HEK293 (cell line): ENCODE measurements around the gene USP16.

ENCODE experiments used
- CTCF ChIA-PET: fragments of 350-600 bp; formaldehyde crosslinking; extraction: SDS; loops from one replicate; lab custom pipeline; 2021; ENCODE audit warnings: antibody characterized with exemption; lab: Yijun Ruan, JAX
- POLR2A ChIA-PET: fragments of 300-600 bp; formaldehyde crosslinking; extraction: SDS; loops from one replicate; lab custom pipeline; 2020; ENCODE audit warnings: antibody characterized with exemption, inconsistent platforms; lab: Yijun Ruan, JAX
- H3K27ac ChIP-seq: fragments of 200-500 bp; sonication (Bioruptor generic); 2 replicates; pipeline ENCODE4 v1.5.1; 2014; ENCODE audit warnings: low read depth, low read length, control low read depth, inconsistent platforms; ENCODE audit errors: extremely low read depth
- H3K36me3 ChIP-seq, 2 experiments: fragments of 200-500 bp in 1 of 2; sonication (Bioruptor generic) in 1 of 2; 1 replicate in 1 of 2; 2 replicates in 1 of 2; pipeline ENCODE4 v1.5.1; 2014 to 2017; ENCODE audit warnings: inconsistent platforms in 2 of 2, low read length in 2 of 2; ENCODE audit not compliant: control insufficient read depth in 2 of 2, insufficient read depth in 1 of 2
- H3K4me1 ChIP-seq: fragments of 200-500 bp; sonication (Bioruptor generic); 2 replicates; pipeline ENCODE4 v1.5.1; 2014; ENCODE audit warnings: mild to moderate bottlenecking, low read length, inconsistent platforms; ENCODE audit not compliant: control insufficient read depth, insufficient read depth
- H3K4me3 ChIP-seq: 2 replicates; pipeline ENCODE4 v1.5.1; 2011; ENCODE audit warnings: low read depth, mild to moderate bottlenecking, control low read depth, low read length, moderate library complexity
- H3K9me3 ChIP-seq: fragments of 200-500 bp; sonication (Bioruptor generic); 2 replicates; pipeline ENCODE4 v1.5.1; 2014; ENCODE audit warnings: low read depth, low read length, inconsistent platforms; ENCODE audit not compliant: control insufficient read depth, insufficient read depth
- GLI2 ChIP-seq: fragments of 450-650 bp; formaldehyde crosslinking; IDR thresholded peaks from 2 replicates; pipeline ENCODE4; 2017; ENCODE audit warnings: missing biosample characterization, missing genetic modification characterization, low read depth, borderline replicate concordance
- HOXD13 ChIP-seq: sonication (generic); formaldehyde crosslinking; IDR thresholded peaks from 2 replicates; pipeline ENCODE4 v1.8.0; 2022; ENCODE audit warnings: missing genetic modification reagents, borderline replicate concordance
- KLF1 ChIP-seq: fragments of 450-650 bp; formaldehyde crosslinking; IDR thresholded peaks from 2 replicates; pipeline ENCODE4 v1.5.1; 2016; ENCODE audit warnings: missing biosample characterization, missing genetic modification characterization
- SALL2 ChIP-seq: fragments of 450-650 bp; formaldehyde crosslinking; IDR thresholded peaks from 2 replicates; pipeline ENCODE4 v1.5.0; 2017; ENCODE audit warnings: missing biosample characterization, mild to moderate bottlenecking, missing genetic modification characterization, borderline replicate concordance
- SCRT2 ChIP-seq: fragments of 450-650 bp; formaldehyde crosslinking; IDR thresholded peaks from 2 replicates; pipeline ENCODE4 v1.5.1; 2016; ENCODE audit warnings: missing biosample characterization, missing genetic modification characterization
- SP3 ChIP-seq: fragments of 450-650 bp; formaldehyde crosslinking; IDR thresholded peaks from 2 replicates; pipeline ENCODE4 v1.5.1; 2016; ENCODE audit warnings: missing biosample characterization, missing genetic modification characterization
- ZBTB21 ChIP-seq: fragments of 450-650 bp; formaldehyde crosslinking; IDR thresholded peaks from 2 replicates; pipeline ENCODE4 v1.5.1; 2017; ENCODE audit warnings: missing biosample characterization, missing genetic modification characterization
- ZBTB48 ChIP-seq: fragments of 450-650 bp; formaldehyde crosslinking; IDR thresholded peaks from 2 replicates; pipeline ENCODE4 v1.5.1; 2016; ENCODE audit warnings: missing biosample characterization, missing genetic modification characterization
- ZNF140 ChIP-seq: fragments of 450-650 bp; formaldehyde crosslinking; IDR thresholded peaks from 2 replicates; pipeline ENCODE4 v1.5.1; 2016; ENCODE audit warnings: missing biosample characterization, missing genetic modification characterization
- ZNF155 ChIP-seq: fragments of 450-650 bp; formaldehyde crosslinking; IDR thresholded peaks from 2 replicates; pipeline ENCODE4 v1.5.1; 2016; ENCODE audit warnings: missing biosample characterization, missing genetic modification characterization
- ZNF169 ChIP-seq: fragments of 450-650 bp; formaldehyde crosslinking; IDR thresholded peaks from 2 replicates; pipeline ENCODE4 v1.5.1; 2016; ENCODE audit warnings: missing biosample characterization, missing genetic modification characterization
- ZNF24 ChIP-seq: fragments of 450-650 bp; formaldehyde crosslinking; IDR thresholded peaks from 2 replicates; pipeline ENCODE4 v1.5.1; 2016; ENCODE audit warnings: missing biosample characterization, missing genetic modification characterization
- ZNF302 ChIP-seq: fragments of 450-650 bp; formaldehyde crosslinking; IDR thresholded peaks from 2 replicates; pipeline ENCODE4 v1.5.1; 2016; ENCODE audit warnings: missing biosample characterization, missing genetic modification characterization, low read depth
- ZNF366 ChIP-seq: fragments of 450-650 bp; formaldehyde crosslinking; conservative IDR thresholded peaks from 2 replicates; pipeline ENCODE4 v1.5.1; 2016; ENCODE audit warnings: missing biosample characterization, missing genetic modification characterization
- ZNF37A ChIP-seq: fragments of 450-650 bp; IDR thresholded peaks from 2 replicates; pipeline ENCODE4 v1.5.1; 2018; ENCODE audit warnings: missing biosample characterization, missing genetic modification characterization
- ZNF394 ChIP-seq: fragments of 450-650 bp; formaldehyde crosslinking; IDR thresholded peaks from 2 replicates; pipeline ENCODE4 v1.5.1; 2016; ENCODE audit warnings: missing biosample characterization, missing genetic modification characterization, mild to moderate bottlenecking, moderate library complexity, borderline replicate concordance
- ZNF473 ChIP-seq: fragments of 450-650 bp; formaldehyde crosslinking; IDR thresholded peaks from 2 replicates; pipeline ENCODE4 v1.5.1; 2017; ENCODE audit warnings: missing biosample characterization, missing genetic modification characterization
- ZNF521 ChIP-seq: fragments of 450-650 bp; formaldehyde crosslinking; IDR thresholded peaks from 2 replicates; pipeline ENCODE4 v1.5.1; 2017; ENCODE audit warnings: missing biosample characterization, mild to moderate bottlenecking, missing genetic modification characterization
- ZNF544 ChIP-seq: fragments of 450-650 bp; formaldehyde crosslinking; IDR thresholded peaks from 2 replicates; pipeline ENCODE4 v1.5.0; 2017; ENCODE audit warnings: missing biosample characterization, missing genetic modification characterization
- ZNF629 ChIP-seq: fragments of 450-650 bp; formaldehyde crosslinking; IDR thresholded peaks from 2 replicates; pipeline ENCODE4 v1.5.1; 2017; ENCODE audit warnings: missing biosample characterization, missing genetic modification characterization
- ZNF664 ChIP-seq: fragments of 450-650 bp; formaldehyde crosslinking; IDR thresholded peaks from 2 replicates; pipeline ENCODE4 v1.5.1; 2016; ENCODE audit warnings: missing biosample characterization, missing genetic modification characterization
- ZSCAN16 ChIP-seq: fragments of 450-650 bp; formaldehyde crosslinking; IDR thresholded peaks from 2 replicates; pipeline ENCODE4 v1.5.1; 2016; ENCODE audit warnings: missing biosample characterization, missing genetic modification characterization
- ZSCAN30 ChIP-seq: fragments of 450-650 bp; IDR thresholded peaks from 2 replicates; pipeline ENCODE4 v1.5.1; 2018; ENCODE audit warnings: missing biosample characterization, mild to moderate bottlenecking, missing genetic modification characterization, moderate library complexity
- TF ChIP-seq, protein P1 (sequence below): fragments of 450-650 bp; formaldehyde crosslinking; IDR thresholded peaks from 2 replicates; pipeline ENCODE4 v1.5.1; 2016; ENCODE audit warnings: missing biosample characterization, missing genetic modification characterization
- TF ChIP-seq, protein P2 (sequence below): fragments of 450-650 bp; formaldehyde crosslinking; IDR thresholded peaks from 2 replicates; pipeline ENCODE4 v1.5.1; 2016; ENCODE audit warnings: missing biosample characterization, missing genetic modification characterization
- TF ChIP-seq, protein P3 (sequence below): fragments of 450-650 bp; IDR thresholded peaks from 2 replicates; pipeline ENCODE4 v1.5.1; 2018; ENCODE audit warnings: missing biosample characterization, missing genetic modification characterization
- TF ChIP-seq, protein P4 (sequence below): fragments of 450-650 bp; formaldehyde crosslinking; conservative IDR thresholded peaks from 2 replicates; pipeline ENCODE4 v1.5.1; 2016; ENCODE audit warnings: low read depth, missing biosample characterization, missing genetic modification characterization
- TF ChIP-seq, protein P5 (sequence below): fragments of 450-650 bp; formaldehyde crosslinking; IDR thresholded peaks from 2 replicates; pipeline ENCODE4 v1.5.1; 2016; ENCODE audit warnings: missing biosample characterization, missing genetic modification characterization

The USP16 gene

DNA sequence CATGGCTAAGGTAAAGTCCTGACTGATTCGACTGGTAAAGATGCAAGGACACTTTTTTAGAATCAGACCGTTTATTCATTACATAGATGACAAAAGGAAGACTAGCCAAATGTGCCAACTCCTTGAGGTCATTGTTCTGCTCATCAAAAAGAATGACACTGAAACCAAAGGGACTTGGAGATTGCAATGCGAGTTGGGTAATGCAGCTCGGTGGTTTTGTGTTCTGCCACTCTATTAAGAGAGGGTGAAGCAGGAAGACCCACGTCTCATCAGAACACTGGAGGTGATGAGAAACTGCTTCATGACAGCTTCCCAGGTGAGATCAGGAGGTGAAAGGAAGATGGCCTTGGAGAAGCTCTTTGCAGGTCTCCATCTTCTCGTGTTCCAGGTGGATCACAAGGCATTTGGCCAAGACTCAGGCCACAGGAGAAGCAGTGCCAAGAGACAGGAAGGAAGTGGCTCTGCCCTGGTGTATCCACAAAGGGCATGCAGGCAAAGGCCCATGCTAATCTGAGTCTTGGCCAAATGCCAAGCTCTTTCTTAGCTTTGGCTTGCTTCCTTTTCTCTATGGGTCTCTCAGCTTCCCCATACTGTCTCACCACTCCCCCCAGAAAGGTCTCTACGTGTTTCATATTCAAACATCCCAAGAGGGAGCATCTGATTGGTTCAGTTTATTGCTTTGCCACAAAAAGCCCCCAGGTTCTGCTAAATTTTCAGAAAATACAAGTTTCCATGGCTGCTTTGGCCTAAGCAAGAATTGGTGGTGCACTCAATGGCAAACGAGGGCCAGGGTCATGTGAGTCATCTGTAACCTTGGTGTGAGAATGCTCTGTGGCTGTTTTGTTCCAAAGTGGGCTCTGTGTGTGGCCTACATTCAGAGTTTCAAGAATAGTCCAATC lies 54.6 kb downstream of the USP16 start:
- ChIA-PET POLR2A (interaction anchor here (0.6 to 1.0 kb wide), 2 partner anchors 26 to 120 kb away, joined by 3 read pairs; no protein-coding TSS in a partner anchor), CTCF (interaction anchor here (0.6 to 2.1 kb wide), 5 partner anchors 9 to 778 kb away, joined by 3 to 7 read pairs (median 3); no protein-coding TSS in a partner anchor)
- H3K4me1 ChIP-seq: peaks cover 10% of the 10 kb centered on the region; the same call in 1 of the 2 replicates

DNA sequence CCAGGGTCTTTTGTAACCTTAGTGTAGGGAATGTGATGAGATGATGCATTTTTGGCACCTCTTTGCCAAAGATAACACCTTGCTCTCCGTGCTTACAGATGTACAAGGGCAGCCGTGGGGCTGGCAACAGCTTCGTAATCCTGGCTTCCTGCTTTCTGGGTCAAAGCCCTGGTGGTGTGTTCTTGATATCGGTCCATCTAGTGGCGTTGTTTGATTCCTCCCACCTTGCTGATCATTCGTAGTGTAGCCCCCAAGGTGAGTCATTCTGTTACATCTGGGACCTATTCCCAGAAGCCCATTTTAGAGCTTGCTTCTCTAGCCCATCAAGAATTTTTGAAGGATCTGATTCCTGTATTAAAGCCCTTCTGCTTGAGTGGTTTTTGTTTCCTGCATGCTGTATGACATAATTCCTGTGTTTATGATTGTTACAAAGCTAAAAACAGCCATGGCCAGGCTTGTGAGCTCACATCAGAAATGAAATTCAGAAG lies 56.0 kb downstream of the USP16 start:
- peaks cover 10% of the 10 kb centered on the region; the same call in 1 of the 2 replicates for H3K4me1 ChIP-seq
- H3K9me3 ChIP-seq: no peaks in the 10 kb centered on the region
- H3K36me3 ChIP-seq: no peaks in the 10 kb centered on the region
- CTCF ChIA-PET: interaction anchor here (0.6 to 2.1 kb wide), 4 partner anchors 8 to 296 kb away, joined by 3 to 7 read pairs (median 5); no protein-coding TSS in a partner anchor
- POLR2A ChIA-PET: interaction anchor here (1.2 kb wide), 1 partner anchor 35 kb away, joined by 3 read pairs; no protein-coding TSS in a partner anchor
- H3K27ac ChIP-seq: no peak overlapping the region
- H3K4me3 ChIP-seq: no peak overlapping the region
- TF ChIP-seq ZNF169 (tag by site-specific recombination) (no peak), GLI2 (tag by site-specific recombination) (no peak), ZSCAN30 (no peak), ZNF37A (tag by site-specific recombination) (no peak), SCRT2 (0 out of 2 replicates have a peak, but pooled peaks have one; percentile 18), ZBTB48 (tag by site-specific recombination) (peak; percentile 55; the same call in 1 of the 2 replicates), ZBTB21 (tag by site-specific recombination) (peak; percentile 85), ZNF155 (tag by site-specific recombination) (no peak), ZNF366 (tag by site-specific recombination) (peak; percentile 37; the same call in 1 of the 2 replicates), KLF1 (tag by site-specific recombination) (no peak)
- TF ChIP-seq, protein P1, sequence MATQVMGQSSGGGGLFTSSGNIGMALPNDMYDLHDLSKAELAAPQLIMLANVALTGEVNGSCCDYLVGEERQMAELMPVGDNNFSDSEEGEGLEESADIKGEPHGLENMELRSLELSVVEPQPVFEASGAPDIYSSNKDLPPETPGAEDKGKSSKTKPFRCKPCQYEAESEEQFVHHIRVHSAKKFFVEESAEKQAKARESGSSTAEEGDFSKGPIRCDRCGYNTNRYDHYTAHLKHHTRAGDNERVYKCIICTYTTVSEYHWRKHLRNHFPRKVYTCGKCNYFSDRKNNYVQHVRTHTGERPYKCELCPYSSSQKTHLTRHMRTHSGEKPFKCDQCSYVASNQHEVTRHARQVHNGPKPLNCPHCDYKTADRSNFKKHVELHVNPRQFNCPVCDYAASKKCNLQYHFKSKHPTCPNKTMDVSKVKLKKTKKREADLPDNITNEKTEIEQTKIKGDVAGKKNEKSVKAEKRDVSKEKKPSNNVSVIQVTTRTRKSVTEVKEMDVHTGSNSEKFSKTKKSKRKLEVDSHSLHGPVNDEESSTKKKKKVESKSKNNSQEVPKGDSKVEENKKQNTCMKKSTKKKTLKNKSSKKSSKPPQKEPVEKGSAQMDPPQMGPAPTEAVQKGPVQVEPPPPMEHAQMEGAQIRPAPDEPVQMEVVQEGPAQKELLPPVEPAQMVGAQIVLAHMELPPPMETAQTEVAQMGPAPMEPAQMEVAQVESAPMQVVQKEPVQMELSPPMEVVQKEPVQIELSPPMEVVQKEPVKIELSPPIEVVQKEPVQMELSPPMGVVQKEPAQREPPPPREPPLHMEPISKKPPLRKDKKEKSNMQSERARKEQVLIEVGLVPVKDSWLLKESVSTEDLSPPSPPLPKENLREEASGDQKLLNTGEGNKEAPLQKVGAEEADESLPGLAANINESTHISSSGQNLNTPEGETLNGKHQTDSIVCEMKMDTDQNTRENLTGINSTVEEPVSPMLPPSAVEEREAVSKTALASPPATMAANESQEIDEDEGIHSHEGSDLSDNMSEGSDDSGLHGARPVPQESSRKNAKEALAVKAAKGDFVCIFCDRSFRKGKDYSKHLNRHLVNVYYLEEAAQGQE: no peak

More for the DNA sequence above, 54.6 kb downstream of the USP16 start:
- no peak overlapping the region for H3K4me3 ChIP-seq
- H3K27ac ChIP-seq: no peak overlapping the region
- TF ChIP-seq ZNF24 (tag by site-specific recombination) (no peak), ZNF629 (tag by site-specific recombination) (no peak), KLF1 (tag by site-specific recombination) (no peak), SP3 (no peak), SALL2 (no peak), HOXD13 (CRISPR knock-in tag) (no peak), ZNF664 (tag by site-specific recombination) (no peak), ZSCAN16 (tag by site-specific recombination) (no peak), ZNF544 (tag by site-specific recombination) (no peak), ZNF302 (no peak), ZNF140 (tag by site-specific recombination) (no peak), ZNF169 (tag by site-specific recombination) (no peak), ZNF521 (tag by site-specific recombination) (no peak), ZNF473 (tag by site-specific recombination) (no peak), ZNF394 (no peak)
- TF ChIP-seq, protein P2, sequence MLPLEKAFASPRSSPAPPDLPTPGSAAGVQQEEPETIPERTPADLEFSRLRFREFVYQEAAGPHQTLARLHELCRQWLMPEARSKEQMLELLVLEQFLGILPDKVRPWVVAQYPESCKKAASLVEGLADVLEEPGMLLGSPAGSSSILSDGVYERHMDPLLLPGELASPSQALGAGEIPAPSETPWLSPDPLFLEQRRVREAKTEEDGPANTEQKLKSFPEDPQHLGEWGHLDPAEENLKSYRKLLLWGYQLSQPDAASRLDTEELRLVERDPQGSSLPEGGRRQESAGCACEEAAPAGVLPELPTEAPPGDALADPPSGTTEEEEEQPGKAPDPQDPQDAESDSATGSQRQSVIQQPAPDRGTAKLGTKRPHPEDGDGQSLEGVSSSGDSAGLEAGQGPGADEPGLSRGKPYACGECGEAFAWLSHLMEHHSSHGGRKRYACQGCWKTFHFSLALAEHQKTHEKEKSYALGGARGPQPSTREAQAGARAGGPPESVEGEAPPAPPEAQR (tag by site-specific recombination): no peak
- TF ChIP-seq, protein P3, sequence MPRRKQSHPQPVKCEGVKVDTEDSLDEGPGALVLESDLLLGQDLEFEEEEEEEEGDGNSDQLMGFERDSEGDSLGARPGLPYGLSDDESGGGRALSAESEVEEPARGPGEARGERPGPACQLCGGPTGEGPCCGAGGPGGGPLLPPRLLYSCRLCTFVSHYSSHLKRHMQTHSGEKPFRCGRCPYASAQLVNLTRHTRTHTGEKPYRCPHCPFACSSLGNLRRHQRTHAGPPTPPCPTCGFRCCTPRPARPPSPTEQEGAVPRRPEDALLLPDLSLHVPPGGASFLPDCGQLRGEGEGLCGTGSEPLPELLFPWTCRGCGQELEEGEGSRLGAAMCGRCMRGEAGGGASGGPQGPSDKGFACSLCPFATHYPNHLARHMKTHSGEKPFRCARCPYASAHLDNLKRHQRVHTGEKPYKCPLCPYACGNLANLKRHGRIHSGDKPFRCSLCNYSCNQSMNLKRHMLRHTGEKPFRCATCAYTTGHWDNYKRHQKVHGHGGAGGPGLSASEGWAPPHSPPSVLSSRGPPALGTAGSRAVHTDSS (tag by site-specific recombination): no peak
- TF ChIP-seq, protein P4, sequence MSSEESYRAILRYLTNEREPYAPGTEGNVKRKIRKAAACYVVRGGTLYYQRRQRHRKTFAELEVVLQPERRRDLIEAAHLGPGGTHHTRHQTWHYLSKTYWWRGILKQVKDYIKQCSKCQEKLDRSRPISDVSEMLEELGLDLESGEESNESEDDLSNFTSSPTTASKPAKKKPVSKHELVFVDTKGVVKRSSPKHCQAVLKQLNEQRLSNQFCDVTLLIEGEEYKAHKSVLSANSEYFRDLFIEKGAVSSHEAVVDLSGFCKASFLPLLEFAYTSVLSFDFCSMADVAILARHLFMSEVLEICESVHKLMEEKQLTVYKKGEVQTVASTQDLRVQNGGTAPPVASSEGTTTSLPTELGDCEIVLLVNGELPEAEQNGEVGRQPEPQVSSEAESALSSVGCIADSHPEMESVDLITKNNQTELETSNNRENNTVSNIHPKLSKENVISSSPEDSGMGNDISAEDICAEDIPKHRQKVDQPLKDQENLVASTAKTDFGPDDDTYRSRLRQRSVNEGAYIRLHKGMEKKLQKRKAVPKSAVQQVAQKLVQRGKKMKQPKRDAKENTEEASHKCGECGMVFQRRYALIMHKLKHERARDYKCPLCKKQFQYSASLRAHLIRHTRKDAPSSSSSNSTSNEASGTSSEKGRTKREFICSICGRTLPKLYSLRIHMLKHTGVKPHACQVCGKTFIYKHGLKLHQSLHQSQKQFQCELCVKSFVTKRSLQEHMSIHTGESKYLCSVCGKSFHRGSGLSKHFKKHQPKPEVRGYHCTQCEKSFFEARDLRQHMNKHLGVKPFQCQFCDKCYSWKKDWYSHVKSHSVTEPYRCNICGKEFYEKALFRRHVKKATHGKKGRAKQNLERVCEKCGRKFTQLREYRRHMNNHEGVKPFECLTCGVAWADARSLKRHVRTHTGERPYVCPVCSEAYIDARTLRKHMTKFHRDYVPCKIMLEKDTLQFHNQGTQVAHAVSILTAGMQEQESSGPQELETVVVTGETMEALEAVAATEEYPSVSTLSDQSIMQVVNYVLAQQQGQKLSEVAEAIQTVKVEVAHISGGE (tag by site-specific recombination): no peak
- TF ChIP-seq, protein P5, sequence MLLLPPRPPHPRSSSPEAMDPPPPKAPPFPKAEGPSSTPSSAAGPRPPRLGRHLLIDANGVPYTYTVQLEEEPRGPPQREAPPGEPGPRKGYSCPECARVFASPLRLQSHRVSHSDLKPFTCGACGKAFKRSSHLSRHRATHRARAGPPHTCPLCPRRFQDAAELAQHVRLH (tag by site-specific recombination): no peak
- no peaks in the 10 kb centered on the region for H3K36me3 ChIP-seq
- no peaks in the 10 kb centered on the region for H3K9me3 ChIP-seq
